GM18951 (cell line): ENCODE measurements around the gene SYT8.

Experiments used
- POLR2A ChIP-seq: IDR thresholded peaks from 4 replicates; pipeline ENCODE4 v1.6.1; 2011; ENCODE audit warnings: mild to moderate bottlenecking; ENCODE audit not compliant: insufficient read length, insufficient read depth; ENCODE audit errors: extremely low read depth
- in situ Hi-C: fragments of 300-500 bp; cut with MboI; formaldehyde crosslinking; loops from one replicate; pipeline ENCODE4 v1.12.0; 2022; ENCODE audit warnings: low sequenced_read_pairs, mixed read lengths, inconsistent platforms; ENCODE audit not compliant: unreplicated experiment

Gene SYT8

GRCh38 chr11:1823376-1824220 lies 11.2 kb upstream of the SYT8 start:
- TF ChIP-seq POLR2A, result no peak
- in situ Hi-C loops, result loop anchor here (10.0 kb wide), 1 partner anchor 341 kb away; the partner anchor contains the start of gene INS

DNA sequence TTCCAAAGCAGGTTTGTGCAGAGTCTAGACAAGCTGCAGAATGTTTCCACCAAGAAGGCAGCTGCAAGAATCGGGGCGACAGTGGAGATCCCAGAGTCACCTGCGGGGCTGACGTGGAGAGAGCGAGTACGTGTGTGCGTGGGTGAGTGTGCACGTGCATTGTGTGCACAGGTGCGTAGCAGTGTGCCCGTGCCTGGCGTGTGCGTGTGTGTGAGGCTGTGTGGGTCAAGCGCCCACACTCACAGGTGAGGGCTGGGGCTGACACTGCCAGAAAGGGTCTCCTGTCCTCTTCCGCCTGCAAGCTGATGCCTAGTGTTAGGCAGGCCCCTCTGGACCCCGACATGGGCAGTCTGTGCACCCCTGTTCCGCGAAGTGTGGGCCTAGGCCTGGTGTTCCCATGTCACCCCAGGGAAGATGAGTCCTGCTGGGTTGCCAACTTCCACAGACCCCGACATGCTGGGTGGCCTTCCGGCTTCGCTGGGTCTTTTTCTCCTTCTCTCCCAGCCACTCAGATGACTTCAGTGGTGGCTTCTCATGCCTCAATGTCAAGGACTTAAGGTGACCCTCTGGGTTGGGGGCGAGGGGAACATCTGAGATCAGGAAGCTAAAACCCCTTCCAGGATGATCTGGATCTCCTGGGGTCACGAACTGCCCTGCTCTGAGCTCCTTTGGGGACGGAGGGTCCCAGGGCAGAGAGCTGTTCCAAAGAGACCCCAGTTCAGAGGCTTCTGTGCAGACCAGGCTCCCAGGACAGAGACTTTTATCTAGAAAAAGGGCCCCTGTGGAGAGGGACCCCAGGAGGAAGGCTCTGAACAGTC lies 10.4 kb upstream of the SYT8 start:
- TF ChIP-seq POLR2A, result no peak
- in situ Hi-C loops, result loop anchor here (10.0 kb wide), 1 partner anchor 340 kb away; the partner anchor contains the start of gene INS

- TF ChIP-seq POLR2A, result no peak
- in situ Hi-C loops, result loop anchor here (10.0 kb wide), 1 partner anchor 340 kb away; the partner anchor contains the start of gene INS
Observed at GRCh38 chr11:1825039-1825740, 9.6 kb upstream of the SYT8 start.

DNA sequence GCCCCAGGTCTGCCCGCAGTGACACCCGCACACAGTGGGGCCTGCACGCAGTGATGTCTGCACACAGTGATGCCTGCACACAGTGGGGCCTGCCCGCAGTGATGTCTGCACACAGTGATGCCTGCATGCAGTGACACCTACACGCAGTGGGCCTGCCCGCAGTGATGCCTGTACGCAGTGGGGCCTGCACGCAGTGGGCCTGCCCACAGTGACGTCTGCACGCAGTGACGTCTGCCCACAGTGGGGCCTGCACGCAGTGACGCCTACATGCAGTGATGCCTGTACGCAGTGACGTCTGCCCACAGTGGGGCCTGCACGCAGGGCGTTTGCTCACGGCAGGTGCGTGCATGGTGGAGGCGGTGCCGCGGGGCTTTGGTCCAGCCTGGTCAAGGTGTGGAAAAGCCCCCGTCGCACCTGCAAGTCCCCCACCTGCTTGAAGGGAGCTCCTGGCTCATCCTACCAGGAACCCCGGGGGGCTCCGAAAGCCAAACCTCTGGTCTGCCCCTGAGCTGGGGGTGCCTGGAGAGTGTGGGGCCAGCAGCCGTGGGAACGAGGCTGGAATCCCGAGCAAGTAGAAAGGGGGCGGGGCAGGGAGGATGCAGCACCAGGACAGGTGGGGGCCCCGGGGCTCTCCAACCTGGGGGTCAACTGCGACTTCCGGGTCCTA lies 8.9 kb upstream of the SYT8 start:
- TF ChIP-seq POLR2A, result no peak
- in situ Hi-C loops, result loop anchor here (10.0 kb wide), 1 partner anchor 339 kb away; the partner anchor contains the start of gene INS

DNA sequence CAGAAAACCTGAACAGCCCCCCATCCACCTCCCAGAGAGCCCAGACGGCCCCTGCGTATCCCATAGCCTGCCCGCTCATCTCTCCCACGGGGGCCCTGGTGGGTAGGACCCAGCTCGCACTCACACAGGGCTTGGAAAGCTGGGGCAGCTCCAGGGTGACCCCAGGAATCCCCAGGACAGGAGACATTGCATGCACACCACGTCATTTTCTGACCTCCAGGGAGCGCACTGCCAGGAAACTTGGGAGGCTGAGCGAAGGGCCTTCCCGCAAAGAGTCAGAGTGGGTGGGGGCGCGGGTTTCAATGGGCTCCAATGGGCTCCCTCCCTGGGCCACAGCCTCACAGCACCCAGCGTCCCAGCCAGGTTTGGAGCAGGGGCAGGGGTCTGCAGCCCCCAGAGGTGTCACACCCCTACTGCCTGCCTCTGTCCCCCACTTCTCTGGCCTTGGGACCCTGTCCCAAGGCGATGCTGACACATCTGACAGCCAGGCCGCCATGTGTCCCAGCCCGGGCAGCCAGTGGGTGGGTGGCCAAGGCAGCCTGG lies 8.2 kb upstream of the SYT8 start:
- TF ChIP-seq POLR2A, result no peak
- in situ Hi-C loops, result loop anchor here (10.0 kb wide), 1 partner anchor 338 kb away; the partner anchor contains the start of gene INS

DNA sequence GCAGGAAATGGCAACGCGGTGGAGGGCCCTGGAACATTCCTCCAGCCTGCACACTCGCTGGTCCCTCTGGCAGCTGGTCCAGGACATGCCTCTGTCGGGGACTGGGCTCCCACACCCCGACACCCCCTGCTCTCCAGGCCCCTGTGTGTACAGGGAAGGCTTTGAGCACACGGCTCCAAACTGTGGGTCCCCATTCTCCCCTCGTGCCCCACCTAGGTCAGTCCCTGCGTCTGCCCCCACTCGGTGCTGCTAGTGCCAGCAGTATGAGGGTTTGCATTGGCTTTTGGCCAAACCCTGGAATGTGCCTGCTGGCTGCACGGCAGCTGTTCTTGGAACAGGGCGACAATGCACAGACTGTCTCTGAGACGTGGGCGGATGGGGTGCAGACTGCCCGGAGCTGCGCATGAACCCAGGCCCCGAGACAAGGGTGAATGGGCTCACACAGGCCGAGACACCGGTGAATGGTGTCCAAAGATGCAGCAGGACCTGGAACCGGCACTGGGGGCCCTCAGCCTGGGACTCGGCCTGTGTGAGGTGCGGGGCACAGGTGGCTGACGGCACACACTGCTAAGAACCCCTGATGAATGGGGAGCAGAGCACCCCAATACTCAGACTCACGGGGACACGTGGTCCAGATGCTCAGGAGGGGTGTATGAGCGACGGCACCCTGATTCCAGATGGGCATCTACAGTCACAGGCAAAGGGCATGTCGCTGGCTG lies 7.5 kb upstream of the SYT8 start:
- in situ Hi-C loops, result loop anchor here (10.0 kb wide), 1 partner anchor 338 kb away; the partner anchor contains the start of gene INS
- no peak for TF ChIP-seq POLR2A

GRCh38 chr11:1827931-1828330 lies 6.9 kb upstream of the SYT8 start:
- TF ChIP-seq POLR2A, result no peak
- in situ Hi-C loops, result loop anchor here (10.0 kb wide), 1 partner anchor 337 kb away; the partner anchor contains the start of gene INS

DNA sequence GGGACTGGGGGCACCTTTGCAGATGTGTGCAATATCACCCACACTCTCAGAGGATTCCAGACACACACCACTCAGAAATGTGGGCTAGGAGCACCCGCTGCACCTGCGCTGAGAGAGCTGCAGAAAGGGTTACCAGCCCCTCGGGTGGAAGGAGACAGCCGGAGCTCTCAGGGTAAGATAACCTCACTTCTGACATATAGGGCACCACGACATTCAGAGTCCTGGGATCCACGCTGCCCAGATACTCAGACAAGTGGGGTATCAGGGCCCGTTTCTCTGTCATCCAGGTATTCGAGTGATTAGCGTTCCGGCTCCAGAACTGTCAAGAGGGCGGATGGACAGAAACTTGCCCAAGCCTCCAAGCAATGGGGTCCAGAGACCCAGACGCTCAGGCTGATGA lies 6.2 kb upstream of the SYT8 start:
- no peak for TF ChIP-seq POLR2A
- in situ Hi-C loops, result loop anchor here (10.0 kb wide), 1 partner anchor 336 kb away; the partner anchor contains the start of gene INS

GRCh38 chr11:1829039-1829820 lies 5.6 kb upstream of the SYT8 start:
- no peak for TF ChIP-seq POLR2A
- in situ Hi-C loops, result loop anchor here (10.0 kb wide), 1 partner anchor 336 kb away; the partner anchor contains the start of gene INS

DNA sequence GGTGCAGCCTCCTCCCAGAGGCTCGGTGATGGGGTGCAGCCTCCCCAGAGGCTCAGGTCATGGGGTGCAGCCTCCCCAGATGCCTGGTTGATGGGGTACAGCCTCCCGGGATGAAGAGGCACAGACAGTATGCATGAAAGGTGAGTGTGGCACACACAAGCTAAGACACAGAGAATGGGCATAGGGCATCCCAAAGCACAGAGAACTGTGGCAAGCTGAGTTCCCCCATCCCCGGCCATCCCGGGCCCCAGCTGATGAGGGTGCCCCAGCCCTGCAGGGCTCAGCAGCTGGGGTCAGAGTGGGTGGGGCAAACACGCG lies 4.8 kb upstream of the SYT8 start:
- TF ChIP-seq POLR2A, result no peak
- in situ Hi-C loops, result no loop called here

GRCh38 chr11:1830322-1831223 lies 4.2 kb upstream of the SYT8 start:
- in situ Hi-C loops, result no loop called here
- TF ChIP-seq POLR2A, result no peak
